B cell (primary cell): ENCODE results near the gene PDGFC. TPM values are rescaled to one million over a fixed set of nuclear protein-coding genes. Genes with fewer than 3 reads are reported as not detected.

Source experiments
- ATAC-seq: fragments of 200-7000 bp; cut with Tn5 transposase; one replicate; pipeline ENCODE4 v1.10.0; 2021; ENCODE audit warnings: low read depth, mild to moderate bottlenecking, moderate number of reproducible peaks, moderate library complexity
- CTCF ChIA-PET: fragments of 350-600 bp; sonication (Branson Sonifier 250); formaldehyde crosslinking; loops from one replicate; lab custom pipeline; 2021; ENCODE audit warnings: antibody characterized with exemption, inconsistent platforms; lab: Charles Lee
- POLR2A ChIA-PET: fragments of 350-600 bp; sonication (Branson Sonifier 250); formaldehyde crosslinking; loops from one replicate; lab custom pipeline; 2021; ENCODE audit warnings: antibody characterized with exemption; lab: Charles Lee
- DNase-seq: peaks from one replicate; pipeline ENCODE4 v3.0.0; 2013
- H2AFZ ChIP-seq: 2 replicates; pipeline ENCODE4 v1.6.1; 2012; ENCODE audit warnings: mild to moderate bottlenecking, low read depth, low read length; ENCODE audit not compliant: insufficient read depth, poor library complexity, severe bottlenecking
- H3K27ac ChIP-seq, 2 donors: 1 replicate in 1 of 2; 2 replicates in 1 of 2; pipeline ENCODE4 v1.5.1; 2012 to 2013; ENCODE audit warnings: low read length in 2 of 2, mild to moderate bottlenecking in 2 of 2, moderate library complexity in 1 of 2
- H3K27me3 ChIP-seq, 4 experiments: fragments of 200-600 bp in 1 of 4; sonication (generic) in 1 of 4; replicated peaks in 1 of 4; 1 replicate in 2 of 4; 2 replicates in 2 of 4; pipeline versions ENCODE4 v1.6.1 to v1.7.0; 2013 to 2016; ENCODE audit warnings: low read length in 3 of 4, mild to moderate bottlenecking in 2 of 4, mixed read lengths in 1 of 4, moderate library complexity in 1 of 4; ENCODE audit not compliant: insufficient read depth in 4 of 4, control insufficient read depth in 3 of 4; ENCODE audit errors: control extremely low read depth in 1 of 4
- H3K36me3 ChIP-seq, 2 experiments: replicated peaks in 1 of 2; 1 replicate in 1 of 2; 2 replicates in 1 of 2; pipeline versions ENCODE4 v1.6.1 to v1.7.1; 2013; ENCODE audit warnings: low read length in 1 of 2; ENCODE audit not compliant: insufficient read depth in 2 of 2, control insufficient read depth in 1 of 2; ENCODE audit errors: control extremely low read depth in 1 of 2, extremely low read depth in 1 of 2
- H3K4me1 ChIP-seq, 2 donors: fragments of 200-600 bp in 1 of 2; sonication (generic) in 1 of 2; 1 replicate in 1 of 2; 2 replicates in 1 of 2; pipeline versions ENCODE4 v1.5.1 to v1.6.1; 2013 to 2017; ENCODE audit warnings: low read length in 2 of 2; ENCODE audit not compliant: control insufficient read depth in 2 of 2, insufficient read depth in 2 of 2
- H3K4me2 ChIP-seq: replicated peaks from 2 replicates; pipeline ENCODE3; 2012; ENCODE audit warnings: mild to moderate bottlenecking, low read depth, low read length; ENCODE audit not compliant: poor library complexity, severe bottlenecking
- H3K4me3 ChIP-seq, 5 experiments: fragments of 200-600 bp in 1 of 5; sonication (generic) in 1 of 5; 1 replicate in 3 of 5; 2 replicates in 2 of 5; pipeline versions ENCODE4 v1.5.1 to v1.7.0; 2011 to 2016; ENCODE audit warnings: low read length in 4 of 5, mild to moderate bottlenecking in 4 of 5, low read depth in 2 of 5, control low read depth in 1 of 5, moderate library complexity in 1 of 5; ENCODE audit not compliant: insufficient read depth in 1 of 5; ENCODE audit errors: control extremely low read depth in 1 of 5, extremely low read depth in 1 of 5
- H3K79me2 ChIP-seq: fragments of 200-600 bp; sonication (generic); one replicate; pipeline ENCODE4 v1.6.0; 2016; ENCODE audit warnings: low read length; ENCODE audit not compliant: control insufficient read depth, insufficient read depth
- H3K9ac ChIP-seq: fragments of 200-600 bp; sonication (generic); 2 replicates; pipeline ENCODE4 v1.6.1; 2017; ENCODE audit warnings: mild to moderate bottlenecking, low read length, moderate library complexity
- H3K9me3 ChIP-seq, 3 donors: one replicate each; pipeline versions ENCODE4 v1.6.1 to v1.7.1; 2013; ENCODE audit warnings: low read length in 2 of 3; ENCODE audit not compliant: control insufficient read depth in 2 of 3, insufficient read depth in 1 of 3; ENCODE audit errors: control extremely low read depth in 1 of 3
- H4K20me1 ChIP-seq: 2 replicates; pipeline ENCODE4 v1.6.0; 2012; ENCODE audit warnings: mild to moderate bottlenecking, low read length; ENCODE audit not compliant: insufficient read depth, control insufficient read depth, poor library complexity, severe bottlenecking
- H3K27ac Mint-ChIP-seq: one replicate; pipeline ENCODE4 v1.8.0; 2021; ENCODE audit warnings: mixed read lengths
- H3K27me3 Mint-ChIP-seq: one replicate; pipeline ENCODE4 v1.8.0; 2021; ENCODE audit warnings: mixed read lengths
- H3K4me1 Mint-ChIP-seq: one replicate; pipeline ENCODE4 v1.8.0; 2021; ENCODE audit warnings: mixed read lengths
- H3K4me3 Mint-ChIP-seq: one replicate; pipeline ENCODE4 v1.8.0; 2021; ENCODE audit warnings: mixed read lengths
- H3K9me3 Mint-ChIP-seq: one replicate; pipeline ENCODE4 v1.8.0; 2022; ENCODE audit warnings: mixed read lengths; ENCODE audit not compliant: insufficient read depth
- CTCF ChIP-seq: fragments of 200-600 bp; IDR thresholded peaks from one replicate; pipeline ENCODE4 v1.8.0; 2022; ENCODE audit warnings: antibody characterized with exemption, mild to moderate bottlenecking
- EZH2 ChIP-seq: IDR thresholded peaks from 2 replicates; pipeline ENCODE4 v1.6.1; 2012; ENCODE audit warnings: borderline replicate concordance, low read depth, mild to moderate bottlenecking, moderate library complexity, low read length; ENCODE audit not compliant: insufficient read depth, poor library complexity, severe bottlenecking
- WGBS: methylation state at CpG from one replicate; pipeline ENCODE4 v1.1.5; 2013; ENCODE audit warnings: missing lambda C conversion rate; ENCODE audit not compliant: insufficient coverage; 5-methylcytosine and 5-hydroxymethylcytosine counted together
- intact Hi-C: fragments of 100-400 bp; cut with micrococcal nuclease; formaldehyde crosslinking; loops from one replicate; pipeline ENCODE4 v1.10.0; 2022
- polyA plus RNA-seq: library from polyadenylated mRNA; depleted of rRNA; stranded (reverse); fragments of >200 nt; gene quantifications from 2 replicates; pipeline ENCODE4 v1.2.3, GENCODE V29; 2012
- total RNA-seq, 2 donors: library from RNA; stranded (reverse); fragments of 120-200 nt in 1 of 2; gene quantifications; 1 replicate in 1 of 2; 2 replicates in 1 of 2; pipeline versions ENCODE4 v1.2.3 to v1.2.4, GENCODE V29; 2013 to 2022

The PDGFC gene
- total and polyA plus RNA-seq, 2 donors (not counting 1 experiment from before 2014, with no cell fraction given) = 0.10 TPM; not detected in 1

- ChIA-PET POLR2A (no interaction called here), CTCF (no interaction called here)
- intact Hi-C loops = no loop called here
- H3K4me2 ChIP-seq = no peak overlapping the region
- H3K4me1 ChIP-seq = peaks cover 9 to 11% of the 10 kb centered on the region in 2 donors
- no peak overlapping the region for H3K27ac Mint-ChIP-seq
- H3K27ac ChIP-seq = no peak overlapping the region
- no peak overlapping the region for H3K4me3 Mint-ChIP-seq
- peaks cover 0 to 5% (median 0%) of the 10 kb centered on the region in 3 donors for H3K9me3 ChIP-seq
- no peaks in the 10 kb centered on the region for H4K20me1 ChIP-seq
- no peaks in the 10 kb centered on the region for H3K79me2 ChIP-seq
- peaks cover 16% of the 10 kb centered on the region for H3K4me1 Mint-ChIP-seq
- H3K27me3 ChIP-seq = peaks cover 0 to 26% (median 14%) of the 10 kb centered on the region in 4 experiments
- peaks cover 7% of the 10 kb centered on the region for H3K9me3 Mint-ChIP-seq
- 0% methylated on average over 2 of the region's 2 CpGs for WGBS
- no peak overlapping the region for H3K4me3 ChIP-seq
- no peaks in the 10 kb centered on the region for H3K36me3 ChIP-seq
- no peak for ATAC-seq
- no peak for DNase-seq
- TF ChIP-seq EZH2 (no peak), CTCF (no peak)
- H2AFZ ChIP-seq = no peak overlapping the region
- H3K27me3 Mint-ChIP-seq = peaks cover 44% of the 10 kb centered on the region
- no peak overlapping the region for H3K9ac ChIP-seq
Observed at GRCh38 chr4:156969911-156970310, 1.7 kb downstream of the PDGFC start.

GRCh38 chr4:156969101-156969500 is 2.5 kb downstream of the PDGFC start:
- no peak overlapping the region for H2AFZ ChIP-seq
- CTCF ChIA-PET = no interaction called here
- DNase-seq = no peak
- H3K27ac ChIP-seq = no peak overlapping the region
- H3K9me3 ChIP-seq = peaks cover 0 to 5% (median 0%) of the 10 kb centered on the region in 3 donors
- H3K36me3 ChIP-seq = no peaks in the 10 kb centered on the region
- Mint-ChIP-seq H3K4me3 (no peak overlapping the region), H3K9me3 (peaks cover 7% of the 10 kb centered on the region), H3K27ac (no peak overlapping the region), H3K4me1 (peaks cover 16% of the 10 kb centered on the region), H3K27me3 (peaks cover 44% of the 10 kb centered on the region)
- no peak overlapping the region for H3K9ac ChIP-seq
- peaks cover 0 to 26% (median 14%) of the 10 kb centered on the region in 4 experiments for H3K27me3 ChIP-seq
- POLR2A ChIA-PET = no interaction called here
- H4K20me1 ChIP-seq = no peaks in the 10 kb centered on the region
- H3K4me2 ChIP-seq = no peak overlapping the region
- TF ChIP-seq EZH2 = no peak
- TF ChIP-seq CTCF = no peak
- intact Hi-C loops = no loop called here
- ATAC-seq = no peak
- peaks cover 9 to 11% of the 10 kb centered on the region in 2 donors for H3K4me1 ChIP-seq
- no peaks in the 10 kb centered on the region for H3K79me2 ChIP-seq
- 0% methylated on average over 1 of the region's 3 CpGs for WGBS
- H3K4me3 ChIP-seq = no peak overlapping the region
